NCI-H524 treated with DMSO at 0.1 percent for 48 hours (cell line): Measurements from ENCODE around the gene TXNDC2.
"Not testable (repeated sequence)": the region's sequence is repeated elsewhere in the genome, so short reads cannot be mapped to it uniquely, and the experiment has no call there.

ENCODE experiments used
- DNase-seq: peaks from one replicate; lab custom pipeline; 2025; lab: John Stamatoyannopoulos, UW

TXNDC2 gene

DNA sequence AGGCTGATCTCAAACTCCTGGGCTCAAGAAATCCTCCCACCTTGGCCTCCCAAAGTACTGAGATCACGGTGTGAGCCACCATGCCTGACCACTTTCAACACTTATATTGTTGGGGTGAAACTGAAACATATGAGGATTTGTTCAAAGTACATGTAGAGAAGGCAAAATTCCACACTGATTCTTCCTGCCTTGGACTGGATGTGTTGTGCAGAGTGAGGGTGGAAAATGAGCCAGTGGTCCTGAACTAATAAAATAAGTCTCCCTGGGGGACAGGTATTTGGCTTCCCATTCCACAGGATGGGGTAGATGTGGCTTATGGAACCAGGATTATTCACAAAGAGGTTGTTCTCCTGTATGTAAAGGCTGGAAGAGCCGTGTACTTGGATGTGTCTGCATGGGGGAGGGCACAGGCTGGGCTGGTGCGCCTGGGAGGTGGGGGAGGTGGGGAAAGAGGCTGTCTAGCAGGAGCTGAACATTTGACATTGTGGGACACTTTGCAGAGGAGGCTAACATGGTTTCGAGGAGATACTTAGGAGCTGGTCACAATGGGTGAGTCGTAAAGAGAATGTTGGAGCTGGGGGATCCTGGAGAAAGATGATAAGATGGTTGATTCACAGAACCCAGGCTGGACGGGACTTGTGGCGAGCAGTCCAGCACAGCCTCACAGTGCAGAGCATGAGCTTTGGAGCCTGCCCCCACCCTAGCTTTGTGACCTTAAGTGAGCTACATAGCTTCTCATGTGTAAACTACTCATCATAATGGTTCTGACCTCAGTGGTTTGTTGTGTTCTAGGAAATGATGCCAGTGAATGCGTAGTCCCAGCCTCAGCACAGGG is at the start of gene TXNDC2:
TXNDC2 (plus strand) TSS at position 804 of the 835 bp plus-strand sequence. CDS start 708 bp downstream, outside the sequence.
- no peak for DNase-seq

DNA sequence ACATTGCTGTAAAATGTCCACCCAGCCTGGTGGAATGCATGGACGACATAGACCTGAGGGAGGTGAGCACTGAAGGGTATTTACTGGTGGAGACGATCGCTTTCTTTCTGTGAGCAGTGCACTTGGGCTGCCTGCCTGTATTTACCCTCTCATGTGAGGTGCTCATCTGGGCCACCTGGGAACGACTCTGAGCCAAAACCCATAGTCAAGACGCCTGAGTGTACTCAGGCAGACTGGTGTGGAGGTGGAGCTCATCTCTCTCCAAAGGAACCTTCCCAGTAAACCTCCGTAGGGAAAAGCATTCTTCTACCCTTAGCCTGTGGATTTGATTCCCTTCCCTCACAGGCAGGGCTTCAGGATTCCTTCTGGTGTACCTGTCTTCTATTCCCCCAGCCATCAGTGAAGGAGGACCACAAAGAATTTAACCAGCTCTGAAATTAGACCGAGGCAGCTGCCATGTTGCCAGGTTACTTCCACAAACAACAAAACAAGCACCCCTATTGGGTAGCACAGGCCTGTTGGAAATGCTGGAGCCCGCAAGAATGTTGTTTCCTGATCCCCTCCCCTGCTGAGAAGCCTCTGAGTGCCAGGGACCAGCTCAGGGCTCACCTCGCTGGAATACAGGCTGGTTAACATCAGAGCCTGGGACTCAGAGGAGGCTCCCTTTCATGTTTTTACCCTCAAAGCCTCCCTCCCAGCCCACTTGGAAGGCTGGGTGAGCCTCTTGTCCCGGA is 47.5 kb upstream of the TXNDC2 start:
- DNase-seq = no peak

DNA sequence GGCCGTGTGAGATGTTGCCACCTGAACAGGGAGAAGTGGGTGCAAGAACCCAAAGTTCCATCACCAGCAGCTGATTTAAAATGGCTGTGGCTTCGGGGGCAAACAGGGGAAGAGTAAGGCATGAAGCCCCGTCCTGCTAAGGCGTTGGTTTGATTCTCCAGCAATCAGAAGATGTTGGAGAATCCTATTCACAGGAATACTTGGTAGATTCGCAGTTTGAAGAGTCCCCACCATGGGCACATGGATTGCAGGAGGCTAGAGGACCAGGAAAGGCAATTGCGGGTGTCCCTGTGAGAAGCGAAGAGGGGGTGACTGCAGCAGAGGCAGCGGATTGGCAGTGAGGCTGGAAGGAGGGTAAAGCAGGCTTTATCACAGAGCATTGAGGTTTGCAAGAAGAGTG is 46.6 kb upstream of the TXNDC2 start:
- no peak for DNase-seq

DNA sequence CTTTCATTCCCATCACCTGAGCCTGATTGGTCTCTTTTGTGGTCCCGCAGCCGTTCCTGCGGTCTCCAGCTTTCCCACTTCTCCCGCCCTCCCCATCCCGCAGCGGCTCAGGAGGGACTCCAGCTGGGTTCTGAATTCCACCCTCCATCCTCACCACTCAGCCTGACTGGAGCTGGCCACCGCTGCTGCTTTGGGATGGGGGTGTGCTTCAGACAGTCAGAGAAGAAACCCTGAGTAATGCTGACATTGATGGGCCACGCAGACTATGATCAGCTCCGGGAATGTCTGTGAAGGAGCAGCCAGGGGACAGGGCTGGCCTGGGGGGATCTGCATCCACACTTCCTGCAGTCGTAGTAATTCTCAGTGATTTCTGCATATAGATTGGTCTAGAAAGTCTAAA is 45.9 kb upstream of the TXNDC2 start:
- DNase-seq = no peak

DNA sequence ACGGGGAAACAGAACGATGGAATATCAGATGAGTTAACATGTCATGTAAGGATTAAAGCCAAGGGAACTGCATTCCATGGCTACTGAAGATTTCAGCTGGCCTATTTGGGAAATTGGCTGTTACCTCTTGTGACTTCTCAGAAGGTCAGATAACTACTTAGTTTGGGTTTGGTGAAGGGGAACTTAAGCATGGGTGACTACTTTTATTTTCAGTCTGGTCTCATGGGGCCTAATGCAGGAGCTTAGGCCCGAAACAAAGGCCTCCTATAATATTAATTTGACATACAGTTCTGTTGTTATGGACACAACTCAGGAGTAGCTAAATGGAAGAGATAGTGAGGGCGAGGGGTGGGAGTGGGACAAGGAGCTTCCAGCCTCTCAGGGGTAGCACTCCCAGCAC is 44.0 kb upstream of the TXNDC2 start:
- DNase-seq = no peak

DNA sequence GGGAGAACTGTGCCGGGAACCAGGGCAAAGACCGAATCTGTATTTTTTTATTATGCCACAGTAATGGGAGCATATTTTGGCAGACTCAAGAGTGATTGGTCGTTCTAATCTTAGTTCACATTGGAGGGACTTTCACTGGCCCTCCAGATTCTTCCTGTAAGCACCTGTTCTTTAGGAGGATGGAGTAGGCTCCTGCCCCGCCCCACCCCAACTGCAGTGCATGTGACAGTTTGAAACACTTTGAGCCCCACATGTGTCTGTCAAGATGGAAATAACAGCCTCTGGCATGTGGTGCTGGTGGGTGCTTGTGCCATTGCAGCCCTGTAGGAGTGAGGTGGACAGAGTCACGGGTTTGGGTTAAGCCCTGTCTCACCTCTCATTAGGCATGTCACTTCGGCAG is 43.3 kb upstream of the TXNDC2 start:
- no peak for DNase-seq

DNA sequence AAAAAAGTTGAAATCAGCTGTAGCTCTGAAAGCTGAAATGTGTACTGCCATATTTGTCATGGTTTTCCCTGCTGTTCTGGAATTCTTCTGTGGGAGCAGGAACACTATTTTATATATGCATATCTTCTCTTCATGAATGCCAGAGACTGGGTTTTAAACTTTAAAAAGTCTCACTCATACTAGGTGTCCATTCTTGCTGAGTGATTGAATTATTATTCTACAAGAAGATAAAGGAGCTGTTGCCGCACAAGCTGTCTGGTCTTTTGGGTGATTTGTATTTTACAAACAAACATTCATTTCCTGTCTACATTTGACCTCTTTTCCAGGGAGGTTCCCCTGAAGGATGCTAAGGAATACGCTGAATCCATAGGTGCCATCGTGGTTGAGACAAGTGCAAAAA is 40.5 kb upstream of the TXNDC2 start:
- DNase-seq = no peak

DNA sequence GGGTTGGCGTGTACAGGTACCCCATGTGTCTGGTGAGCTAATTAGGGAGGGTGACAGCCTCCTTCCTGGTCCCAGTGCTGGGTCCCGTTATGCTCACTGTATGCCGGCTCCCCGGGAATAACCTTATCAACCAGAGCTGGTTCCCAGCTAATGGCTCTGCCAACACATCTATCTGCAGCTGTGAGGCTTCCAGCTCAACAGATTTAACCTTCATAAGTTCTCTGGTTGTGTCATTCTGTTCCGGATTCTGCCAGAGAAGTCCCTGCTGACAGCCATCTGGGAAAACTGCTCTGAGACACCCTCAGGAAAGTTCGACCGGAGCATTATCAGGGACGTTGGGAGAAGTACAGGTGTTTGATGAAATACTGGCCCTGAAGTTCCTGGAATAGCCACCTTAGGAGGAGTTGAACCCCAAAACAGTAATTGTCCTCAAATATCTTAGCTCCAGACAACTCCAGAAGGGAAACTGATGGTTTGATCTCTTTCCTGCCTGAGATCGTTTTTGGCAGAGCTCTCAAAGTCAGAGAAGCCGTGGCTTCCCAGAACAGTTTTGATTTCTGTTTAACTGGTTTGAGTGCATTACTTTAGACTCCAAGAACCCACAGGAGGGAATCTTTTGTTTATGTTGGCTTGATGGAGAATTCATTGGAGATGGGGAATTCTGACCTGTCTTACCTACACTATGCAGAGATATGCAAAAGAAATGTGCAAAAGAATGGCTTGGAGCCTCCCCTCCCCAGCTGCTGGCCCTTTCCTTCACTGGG is 39.4 kb upstream of the TXNDC2 start:
- no peak for DNase-seq

DNA sequence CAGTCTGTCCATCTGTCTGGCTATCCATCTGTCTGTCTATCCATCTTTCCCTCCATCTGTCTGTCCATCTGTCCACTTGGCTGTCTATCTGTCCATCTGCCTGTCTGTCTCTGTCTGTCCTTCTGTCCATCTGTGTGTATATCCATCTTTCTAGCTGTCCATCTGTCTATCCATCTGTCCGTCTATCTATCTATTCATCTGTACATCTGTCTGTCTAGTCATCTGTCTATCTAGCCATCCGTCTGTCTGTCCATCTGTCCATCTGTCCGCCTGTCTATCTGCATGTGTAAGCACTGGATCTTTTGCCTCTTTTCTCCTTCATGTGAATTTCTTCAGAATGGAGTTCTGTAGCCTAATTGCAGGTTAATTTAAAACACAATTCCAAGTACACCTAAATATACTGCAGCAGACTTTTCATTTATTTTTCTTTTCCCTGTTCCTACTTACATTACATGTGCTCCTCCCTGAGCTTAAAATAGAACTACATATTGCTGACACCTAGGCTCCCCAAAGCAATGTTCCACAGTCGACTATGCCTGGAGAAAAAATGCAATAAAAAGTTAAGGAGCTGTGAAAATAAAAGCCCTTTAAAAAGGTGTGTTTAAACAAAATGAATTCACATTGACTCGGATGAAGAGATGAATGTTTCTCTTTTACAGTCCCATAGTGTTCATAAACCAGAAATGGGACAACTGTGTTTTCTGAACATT is 37.4 kb upstream of the TXNDC2 start:
- DNase-seq = peak; percentile 14

DNA sequence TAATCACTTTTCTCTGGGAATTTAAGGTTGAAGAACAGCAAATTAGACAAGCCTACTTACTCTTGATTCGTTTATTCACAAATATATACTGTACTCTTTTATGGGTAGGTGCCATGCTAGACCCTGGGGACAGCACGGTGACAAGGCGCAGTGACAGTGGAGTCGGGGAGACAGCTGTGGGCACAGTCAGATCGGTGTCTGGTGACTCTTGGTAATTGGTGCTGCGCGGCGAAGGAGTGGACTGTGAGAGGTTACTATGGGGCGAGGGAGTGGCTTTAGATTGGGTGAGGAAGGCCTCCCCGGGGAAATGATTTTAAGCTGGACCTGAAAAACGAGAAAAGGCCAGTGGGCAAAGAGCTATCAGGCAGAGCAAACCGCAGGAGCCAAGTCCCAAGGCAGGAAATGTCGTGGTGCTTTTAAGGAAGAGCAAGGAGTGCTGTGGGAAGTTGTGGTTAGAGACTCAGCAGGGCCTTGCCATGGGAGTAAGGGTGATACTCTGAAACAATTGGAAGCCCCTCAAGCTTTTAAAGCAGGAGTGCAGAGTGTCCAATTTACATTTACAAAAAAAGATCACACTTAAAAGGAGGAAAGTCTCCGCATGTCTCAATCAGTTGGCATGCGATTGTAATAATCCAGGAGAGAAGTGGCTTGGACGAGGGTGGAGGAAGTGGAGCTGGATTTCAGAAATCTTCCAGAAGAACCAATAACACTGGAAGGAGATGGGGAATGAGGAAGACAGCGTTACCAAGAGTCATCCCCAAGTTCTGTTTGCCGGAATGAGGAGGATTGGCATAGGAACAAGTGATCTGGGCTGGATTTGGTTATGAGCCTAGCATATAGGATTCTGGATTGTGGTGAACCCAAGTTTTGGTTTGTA is 36.1 kb upstream of the TXNDC2 start:
- DNase-seq = no peak

DNA sequence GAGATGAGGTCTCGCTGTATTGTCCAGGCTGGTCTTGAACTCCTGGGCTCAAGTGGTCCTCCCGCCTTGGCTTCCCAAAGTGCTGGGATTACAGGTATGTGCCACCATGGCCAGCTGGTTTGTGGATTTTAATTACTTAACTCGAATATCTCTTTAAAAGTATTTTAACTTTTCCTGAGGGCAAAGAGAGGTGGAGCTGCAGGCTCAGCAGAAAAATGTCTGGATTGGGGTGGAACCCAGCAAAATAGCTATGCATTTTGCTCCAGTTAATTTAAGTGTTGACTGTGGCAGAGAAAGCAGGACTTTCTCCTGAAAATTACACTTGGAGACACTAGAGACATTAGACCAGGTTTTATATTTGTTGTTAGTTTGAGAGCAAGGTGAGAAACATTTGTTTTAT is 35.5 kb upstream of the TXNDC2 start:
- DNase-seq = no peak

DNA sequence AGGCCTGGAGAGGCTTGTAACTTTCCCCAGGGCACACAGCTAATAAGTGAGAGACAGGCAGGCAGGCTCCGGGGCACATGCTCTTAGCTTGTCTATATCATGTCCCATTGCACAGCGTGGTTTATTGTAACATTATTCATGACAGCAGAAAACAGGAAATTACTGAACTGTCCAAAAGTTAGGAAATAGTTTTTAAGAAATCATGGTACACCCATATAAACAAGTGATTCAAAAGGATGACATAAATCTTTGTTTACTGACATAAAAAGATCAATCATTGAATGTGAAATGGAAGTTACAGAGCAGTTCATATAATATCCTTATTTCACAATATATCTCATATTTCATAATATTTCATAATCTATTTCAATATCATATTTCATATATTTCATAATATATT is 34.3 kb upstream of the TXNDC2 start:
- no peak for DNase-seq

DNA sequence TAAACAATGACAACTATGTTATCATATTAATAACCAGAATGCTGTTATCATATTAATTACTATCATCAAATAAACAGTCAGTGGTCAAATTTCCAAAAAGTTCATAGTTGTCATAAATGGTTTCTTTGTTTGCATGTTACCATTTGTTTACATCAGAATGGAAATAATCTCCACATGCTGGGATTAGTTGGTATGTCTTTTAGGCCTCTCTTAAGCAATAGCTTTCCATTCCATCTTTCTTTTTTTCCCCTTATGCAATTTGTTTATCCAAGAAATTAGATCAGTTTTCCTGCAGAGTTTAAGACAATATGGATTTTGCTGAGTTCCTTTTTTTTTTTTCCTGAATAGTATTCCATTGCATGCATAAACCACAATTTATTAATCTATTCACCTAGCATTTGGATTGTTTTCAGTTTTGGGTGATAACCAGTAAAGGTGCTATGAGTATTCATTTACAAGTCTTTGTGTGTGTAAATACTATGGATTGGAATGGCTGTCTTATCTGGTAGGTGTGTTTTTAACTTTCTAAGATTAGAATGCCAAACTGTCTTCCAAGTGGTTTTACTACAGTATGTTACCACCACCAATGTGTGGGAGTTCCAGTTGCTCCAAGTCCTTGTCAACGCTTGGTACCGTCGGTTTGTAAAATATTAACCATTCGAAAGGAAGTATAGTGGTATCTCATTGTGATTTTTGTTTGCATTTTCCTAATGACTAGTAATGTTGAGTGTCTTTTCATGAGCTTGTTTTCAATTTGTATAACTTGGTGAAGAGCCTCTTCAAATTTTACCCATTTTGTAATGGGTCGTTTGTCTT is 33.3 kb upstream of the TXNDC2 start:
- DNase-seq = no peak

DNA sequence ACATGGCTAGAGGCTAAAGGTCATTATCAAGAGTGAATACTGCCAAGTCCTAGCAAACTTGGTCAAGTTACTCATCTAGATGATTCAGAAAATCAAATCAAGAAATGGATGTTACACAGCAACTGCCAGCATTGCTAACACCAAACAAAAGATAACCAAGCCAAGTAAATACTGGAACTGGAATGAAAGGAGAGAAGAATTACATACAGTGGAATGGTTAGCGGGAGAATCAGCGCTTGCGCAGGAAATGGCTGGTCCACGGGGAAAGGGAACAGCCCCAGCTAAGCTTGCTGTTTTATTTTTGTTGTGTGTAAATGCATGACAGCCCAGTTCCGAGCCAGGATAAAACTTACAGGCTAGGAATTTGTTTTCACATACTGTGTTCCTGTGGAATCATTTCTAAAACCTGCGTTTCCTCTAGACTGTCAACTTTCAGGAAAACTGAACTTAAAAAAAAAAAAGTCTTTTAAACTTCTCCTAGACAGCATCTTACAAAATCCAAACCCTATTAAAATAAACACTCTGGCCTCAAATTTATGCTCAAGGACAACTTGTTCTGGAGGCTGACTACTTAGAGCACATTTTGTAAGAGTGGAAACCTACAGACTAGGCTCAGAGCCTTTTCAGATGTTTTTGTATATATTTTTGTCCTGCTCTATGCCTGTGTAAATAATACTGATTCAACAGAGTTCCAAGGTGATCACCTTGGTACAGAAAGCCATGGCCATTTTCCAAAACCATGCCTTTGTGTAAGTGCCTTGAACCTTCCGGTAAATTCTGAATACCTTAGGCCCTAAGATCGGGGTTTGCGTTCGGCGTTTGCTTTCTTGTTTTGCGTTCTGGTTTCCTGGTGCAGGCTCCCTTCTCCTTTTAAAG is 30.7 kb upstream of the TXNDC2 start:
- DNase-seq = no peak

DNA sequence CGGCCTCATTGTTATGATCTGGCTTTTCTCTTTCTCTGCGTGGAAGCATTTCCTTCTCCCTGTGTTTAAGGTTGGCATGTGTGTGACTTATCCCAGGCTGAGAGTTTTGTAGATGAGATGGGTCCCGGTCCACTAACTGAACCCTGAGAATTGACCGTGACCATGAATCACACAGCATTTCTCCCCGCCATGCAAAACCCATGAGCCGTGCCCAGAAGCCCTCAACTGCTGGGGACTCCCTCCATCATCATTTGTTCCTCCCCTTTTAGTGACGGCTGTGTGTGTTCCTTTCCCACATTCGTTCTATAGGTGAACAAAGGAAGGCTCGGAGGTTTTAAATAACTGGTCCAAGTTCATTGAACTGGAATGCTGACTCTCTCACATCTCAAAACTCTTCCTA is 30.1 kb upstream of the TXNDC2 start:
- DNase-seq = no peak

DNA sequence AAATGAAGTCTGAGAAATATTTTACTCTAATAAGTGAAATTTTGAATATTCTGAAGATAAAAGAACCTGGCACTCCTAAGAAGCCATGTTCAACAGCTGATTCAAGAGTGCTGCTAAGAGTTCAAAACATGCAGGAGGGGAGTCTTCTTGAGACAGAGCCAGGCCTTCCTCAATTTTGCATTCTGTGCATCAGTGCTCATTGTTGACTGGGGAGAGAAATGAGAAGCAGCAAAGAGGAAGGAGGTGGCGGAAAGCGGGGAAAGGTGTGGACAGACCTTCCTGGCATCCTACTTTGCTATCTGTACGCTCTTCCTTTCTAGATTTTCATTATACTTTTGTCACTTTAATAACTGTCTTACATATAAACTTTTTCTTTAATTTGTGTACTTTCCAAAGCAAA is 29.7 kb upstream of the TXNDC2 start:
- no peak for DNase-seq

DNA sequence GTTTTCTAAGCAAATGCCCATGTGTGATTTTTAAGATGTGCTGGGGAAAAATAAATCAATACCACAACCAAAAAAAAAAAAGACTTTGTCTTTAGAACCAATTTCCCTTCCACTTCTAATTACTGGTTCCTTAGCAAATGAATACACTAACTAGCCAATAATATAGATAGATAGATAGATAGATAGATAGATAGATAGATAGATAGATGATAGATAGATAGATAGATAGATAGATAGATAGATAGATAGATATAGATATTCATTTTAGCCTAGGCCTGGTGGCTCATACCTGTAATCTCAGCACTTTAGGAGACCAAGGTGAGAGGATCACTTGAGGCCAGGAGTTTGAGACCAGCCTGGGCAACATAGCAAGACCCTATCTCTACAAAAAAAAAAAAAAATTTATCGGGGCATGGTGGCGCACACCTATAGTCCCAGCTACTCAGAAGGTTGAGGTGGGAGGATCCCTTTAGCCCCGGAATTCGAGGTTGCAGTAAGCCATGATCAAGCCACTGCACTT is 28.2 kb upstream of the TXNDC2 start:
- not testable (repeated sequence) for DNase-seq

DNA sequence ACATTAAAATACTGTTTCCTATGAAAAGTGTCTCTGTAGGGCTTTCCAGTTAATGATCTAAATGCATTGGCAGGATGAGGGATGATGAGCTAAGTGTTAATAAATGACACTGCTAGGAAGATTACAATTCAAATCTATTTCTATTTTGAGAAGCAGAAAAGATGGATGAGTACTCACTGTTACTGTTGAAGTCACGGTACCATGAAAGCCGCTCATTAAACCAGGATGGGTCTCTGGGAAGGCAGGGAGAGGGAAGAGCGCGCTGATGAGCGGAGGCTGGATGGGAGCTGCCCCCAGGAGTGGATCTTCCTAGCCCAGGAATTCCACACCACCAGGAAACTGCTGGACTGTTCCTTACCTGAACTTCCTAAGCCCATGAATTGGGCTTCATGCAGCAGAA is 27.1 kb upstream of the TXNDC2 start:
- DNase-seq = no peak

DNA sequence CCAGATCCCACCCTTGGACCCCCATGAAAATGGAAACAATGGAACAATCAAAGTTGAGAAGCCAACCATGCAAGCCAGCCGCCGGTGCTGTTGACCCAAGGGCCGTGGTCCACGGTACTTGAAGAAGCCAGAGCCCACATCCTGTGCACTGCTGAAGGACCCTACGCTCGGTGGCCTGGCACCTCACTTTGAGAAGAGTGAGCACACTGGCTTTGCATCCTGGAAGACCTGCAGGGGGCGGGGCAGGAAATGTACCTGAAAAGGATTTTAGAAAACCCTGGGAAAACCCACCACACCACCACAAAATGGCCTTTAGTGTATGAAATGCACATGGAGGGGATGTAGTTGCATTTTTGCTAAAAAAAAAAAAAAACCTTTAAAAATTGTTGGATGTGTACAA is 26.5 kb upstream of the TXNDC2 start:
- no peak for DNase-seq
